Karpas-422 (cell line): ENCODE data around the gene FGF19. TPM values are rescaled to one million over a fixed set of nuclear protein-coding genes. Genes with fewer than 3 reads are reported as not detected.

Experiments
- DNase-seq: peaks from one replicate; pipeline ENCODE4 v3.0.0-alpha.2; 2015
- H2AFZ ChIP-seq: fragments of 200-600 bp; sonication (generic); 2 replicates; pipeline ENCODE4 v1.6.1; 2014; ENCODE audit warnings: antibody characterized with exemption, low read length, mixed read lengths
- H3K27ac ChIP-seq: fragments of 200-600 bp; sonication (generic); 2 replicates; pipeline ENCODE4 v1.5.1; 2014; ENCODE audit warnings: mild to moderate bottlenecking, low read length, moderate library complexity
- H3K27me3 ChIP-seq: fragments of 200-600 bp; sonication (generic); 2 replicates; pipeline ENCODE4 v1.6.1; 2014; ENCODE audit warnings: low read length, mixed read lengths
- H3K36me3 ChIP-seq: fragments of 200-600 bp; sonication (generic); 2 replicates; pipeline ENCODE4 v1.6.1; 2014; ENCODE audit warnings: low read length, mixed read lengths; ENCODE audit not compliant: insufficient read depth
- H3K4me1 ChIP-seq: fragments of 200-600 bp; sonication (generic); 2 replicates; pipeline ENCODE4 v1.6.1; 2014; ENCODE audit warnings: mild to moderate bottlenecking, low read length, mixed read lengths
- H3K4me2 ChIP-seq: fragments of 200-600 bp; sonication (generic); 2 replicates; pipeline ENCODE4 v1.6.1; 2014; ENCODE audit warnings: low read length, low read depth, mild to moderate bottlenecking; ENCODE audit not compliant: poor library complexity, severe bottlenecking
- H3K4me3 ChIP-seq: fragments of 200-600 bp; sonication (generic); 2 replicates; pipeline ENCODE4 v1.5.1; 2014; ENCODE audit warnings: mild to moderate bottlenecking, antibody characterized with exemption, low read length, mixed read lengths
- H3K79me2 ChIP-seq: fragments of 200-600 bp; sonication (generic); 2 replicates; pipeline ENCODE4 v1.6.1; 2014; ENCODE audit warnings: mild to moderate bottlenecking, low read length, mixed read lengths
- H3K9ac ChIP-seq: fragments of 200-600 bp; sonication (generic); 2 replicates; pipeline ENCODE4 v1.6.0; 2014; ENCODE audit warnings: low read length
- H3K9me2 ChIP-seq: fragments of 200-600 bp; sonication (generic), shearing (Covaris generic); replicated peaks from 2 replicates; pipeline ENCODE4 v1.6.0; 2014; ENCODE audit warnings: mild to moderate bottlenecking, low read length, moderate library complexity; ENCODE audit not compliant: insufficient read depth
- H3K9me3 ChIP-seq: fragments of 300-700, 200-600 bp; sonication (generic); 2 replicates; pipeline ENCODE4 v1.6.1; 2014; ENCODE audit warnings: low read length, mixed read lengths
- H4K20me1 ChIP-seq: fragments of 200-600 bp; sonication (generic); 2 replicates; pipeline ENCODE4 v1.6.1; 2014; ENCODE audit warnings: mild to moderate bottlenecking, antibody characterized with exemption, low read length, low read depth; ENCODE audit not compliant: insufficient read depth
- total RNA-seq: library from RNA; depleted of rRNA; stranded (reverse); fragments of >200 nt; shearing (Covaris generic); gene quantifications from 2 replicates; pipeline ENCODE4 v1.2.3, GENCODE V29; 2014; ENCODE audit warnings: low replicate concordance

The FGF19 gene
- total RNA-seq, 1 experiment from 2014 or later: not detected

DNA sequence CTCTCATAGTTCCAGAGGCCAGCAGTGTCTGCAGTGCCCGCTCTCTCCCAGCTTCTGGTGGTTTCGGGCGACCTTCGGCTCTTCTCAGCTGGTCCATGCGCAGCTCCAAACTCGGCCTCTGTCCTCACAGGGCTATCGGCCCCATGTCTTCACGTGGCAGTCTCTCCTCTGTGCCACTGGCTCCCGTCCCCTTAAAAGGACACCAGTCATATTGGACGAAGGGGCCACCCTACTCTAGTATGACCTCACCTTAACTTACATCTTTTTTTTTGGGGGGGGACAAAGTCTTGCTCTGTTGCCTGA, 42.5 kb downstream of the FGF19 start:
- no peak overlapping the region for H3K27ac ChIP-seq
- H3K9me3 ChIP-seq: no peaks in the 10 kb centered on the region

GRCh38 chr11:69660001-69660500, 43.8 kb downstream of the FGF19 start:
- Histone ChIP-seq H3K27ac (no peak overlapping the region), H3K79me2 (no peaks in the 10 kb centered on the region), H3K4me1 (no peaks in the 10 kb centered on the region), H4K20me1 (0 out of 2 replicates have a peak, but pooled peaks cover 4% of the 10 kb centered on the region), H3K36me3 (no peaks in the 10 kb centered on the region), H3K27me3 (no peaks in the 10 kb centered on the region), H3K9me2 (no peaks in the 10 kb centered on the region), H3K9ac (no peak overlapping the region), H3K9me3 (no peaks in the 10 kb centered on the region), H2AFZ (no peak overlapping the region), H3K4me2 (no peak overlapping the region), H3K4me3 (no peak overlapping the region)
- DNase-seq: no peak

More for the DNA sequence above, 42.5 kb downstream of the FGF19 start:
- H2AFZ ChIP-seq: no peak overlapping the region
- no peaks in the 10 kb centered on the region for H3K79me2 ChIP-seq
- H3K9me2 ChIP-seq: no peaks in the 10 kb centered on the region
- H3K9ac ChIP-seq: no peak overlapping the region
- H3K4me3 ChIP-seq: no peak overlapping the region
- H3K4me1 ChIP-seq: no peaks in the 10 kb centered on the region
- no peaks in the 10 kb centered on the region for H3K36me3 ChIP-seq
- H3K4me2 ChIP-seq: no peak overlapping the region
- H3K27me3 ChIP-seq: no peaks in the 10 kb centered on the region
- no peak for DNase-seq
- 0 out of 2 replicates have a peak, but pooled peaks cover 4% of the 10 kb centered on the region for H4K20me1 ChIP-seq

DNA sequence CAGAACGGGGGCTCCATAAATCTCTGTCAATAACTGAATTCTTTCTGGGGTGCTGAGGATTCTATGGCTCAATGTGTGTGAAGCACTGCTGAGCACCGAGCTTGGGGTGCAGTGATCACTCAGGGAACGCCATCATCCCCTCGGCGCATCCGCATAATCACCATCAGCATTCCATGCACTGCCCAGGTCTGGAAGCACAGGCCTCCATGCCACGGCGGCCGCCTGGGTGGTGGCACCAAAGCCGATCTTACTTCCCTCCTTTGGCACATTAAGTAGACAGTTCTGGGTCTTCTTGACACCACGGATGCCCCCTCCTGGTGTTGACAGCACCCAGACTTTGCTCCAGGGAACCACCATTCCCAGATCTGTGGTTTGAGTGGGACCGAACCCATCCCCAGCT, 44.2 kb downstream of the FGF19 start:
- Histone ChIP-seq H4K20me1 (0 out of 2 replicates have a peak, but pooled peaks cover 4% of the 10 kb centered on the region), H3K36me3 (no peaks in the 10 kb centered on the region), H2AFZ (no peak overlapping the region), H3K9ac (no peak overlapping the region), H3K79me2 (no peaks in the 10 kb centered on the region), H3K9me3 (no peaks in the 10 kb centered on the region), H3K4me3 (no peak overlapping the region), H3K4me1 (no peaks in the 10 kb centered on the region), H3K27me3 (no peaks in the 10 kb centered on the region), H3K27ac (no peak overlapping the region), H3K9me2 (no peaks in the 10 kb centered on the region), H3K4me2 (no peak overlapping the region)
- DNase-seq: no peak

DNA sequence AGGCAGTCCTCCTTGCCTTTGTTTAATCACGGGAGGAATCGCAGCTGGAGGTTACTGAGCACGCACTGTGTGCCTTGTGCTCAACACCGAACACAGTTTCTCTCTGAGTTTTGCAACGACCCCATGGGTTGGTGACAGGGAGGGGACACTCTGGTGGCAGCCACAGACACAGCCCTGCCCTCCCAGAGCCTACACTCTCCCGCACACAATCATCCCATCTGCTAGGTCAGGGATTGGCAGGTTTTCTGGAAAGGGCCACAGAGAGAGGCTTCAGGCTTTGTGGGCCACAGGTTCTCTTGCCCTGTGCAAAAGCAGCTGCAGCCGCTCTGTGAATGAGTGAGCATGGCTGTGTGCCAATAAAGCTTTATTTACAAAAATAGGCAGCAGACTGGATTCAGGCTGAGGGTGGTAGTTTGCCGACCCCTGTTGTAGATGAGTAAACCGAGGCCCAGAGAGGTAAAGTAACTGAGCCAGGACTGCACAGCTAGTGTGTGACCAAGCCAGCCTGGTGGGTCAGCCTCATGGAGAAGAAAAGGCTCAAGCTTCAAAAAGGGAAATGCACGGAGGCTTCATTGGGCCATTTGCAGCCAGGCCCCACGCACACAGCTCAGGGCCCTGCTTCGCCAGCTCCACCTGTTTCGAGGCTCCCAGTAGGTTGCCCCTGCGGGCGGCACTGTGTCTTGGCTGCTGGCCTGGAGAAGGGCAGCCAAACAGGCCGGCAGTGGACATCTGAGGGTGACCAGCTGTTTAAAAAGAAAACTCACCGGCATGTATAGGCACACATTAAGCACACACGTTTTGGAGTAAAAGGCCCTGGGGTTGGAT, 45.0 kb downstream of the FGF19 start:
- H3K9me2 ChIP-seq: no peaks in the 10 kb centered on the region
- no peak overlapping the region for H3K27ac ChIP-seq
- H3K36me3 ChIP-seq: no peaks in the 10 kb centered on the region
- H4K20me1 ChIP-seq: 0 out of 2 replicates have a peak, but pooled peaks cover 4% of the 10 kb centered on the region
- H3K9me3 ChIP-seq: no peaks in the 10 kb centered on the region
- H3K4me3 ChIP-seq: no peak overlapping the region
- DNase-seq: no peak
- H3K27me3 ChIP-seq: no peaks in the 10 kb centered on the region
- H3K4me2 ChIP-seq: no peak overlapping the region
- H3K79me2 ChIP-seq: no peaks in the 10 kb centered on the region
- no peak overlapping the region for H2AFZ ChIP-seq
- no peaks in the 10 kb centered on the region for H3K4me1 ChIP-seq
- H3K9ac ChIP-seq: no peak overlapping the region

- DNase-seq: no peak
- Histone ChIP-seq H3K9ac (no peak overlapping the region), H3K4me1 (no peaks in the 10 kb centered on the region), H3K4me2 (no peak overlapping the region), H3K9me2 (no peaks in the 10 kb centered on the region), H3K79me2 (no peaks in the 10 kb centered on the region), H3K4me3 (no peak overlapping the region), H2AFZ (no peak overlapping the region), H4K20me1 (0 out of 2 replicates have a peak, but pooled peaks cover 4% of the 10 kb centered on the region), H3K36me3 (no peaks in the 10 kb centered on the region), H3K27ac (no peak overlapping the region), H3K27me3 (no peaks in the 10 kb centered on the region), H3K9me3 (no peaks in the 10 kb centered on the region)
These were observed 45.8 kb downstream of the FGF19 start for GRCh38 chr11:69657911-69658625.

DNA sequence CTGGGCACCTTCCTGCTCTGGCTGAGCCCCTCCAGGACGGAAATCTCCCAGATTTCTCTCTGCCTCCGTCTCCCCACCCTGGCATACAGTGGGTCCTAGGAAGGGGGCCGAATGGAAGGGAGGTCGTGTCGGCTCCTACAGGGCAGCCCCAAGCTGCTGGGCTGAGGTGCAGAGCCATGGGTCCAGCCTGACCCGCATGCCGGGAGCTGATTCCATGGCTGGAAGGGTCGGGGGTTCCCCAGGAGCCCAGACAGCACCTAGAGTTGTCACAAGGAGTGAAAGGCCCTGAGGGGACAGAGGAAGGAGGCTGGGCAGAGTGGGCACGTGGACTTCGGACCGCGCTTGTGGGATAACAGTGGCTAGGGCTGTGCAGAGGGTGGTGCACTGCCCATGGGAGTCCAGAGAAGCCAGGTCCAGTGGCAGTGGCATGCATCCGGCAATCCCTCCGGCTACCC, 46.3 kb downstream of the FGF19 start:
- Histone ChIP-seq H3K27ac (no peak overlapping the region), H3K27me3 (no peaks in the 10 kb centered on the region), H3K79me2 (no peaks in the 10 kb centered on the region), H3K9me3 (no peaks in the 10 kb centered on the region), H3K36me3 (no peaks in the 10 kb centered on the region), H4K20me1 (0 out of 2 replicates have a peak, but pooled peaks cover 2% of the 10 kb centered on the region), H3K9ac (no peak overlapping the region), H3K4me1 (no peaks in the 10 kb centered on the region), H3K4me3 (no peak overlapping the region), H3K4me2 (no peak overlapping the region), H2AFZ (no peak overlapping the region), H3K9me2 (no peaks in the 10 kb centered on the region)
- no peak for DNase-seq

- H3K27me3 ChIP-seq: no peaks in the 10 kb centered on the region
- no peak overlapping the region for H3K27ac ChIP-seq
- no peak overlapping the region for H3K9ac ChIP-seq
- H3K4me1 ChIP-seq: no peaks in the 10 kb centered on the region
- H3K4me3 ChIP-seq: no peak overlapping the region
- H4K20me1 ChIP-seq: no peaks in the 10 kb centered on the region
- no peak overlapping the region for H3K4me2 ChIP-seq
- DNase-seq: no peak
- no peaks in the 10 kb centered on the region for H3K79me2 ChIP-seq
- H3K9me2 ChIP-seq: no peaks in the 10 kb centered on the region
- no peak overlapping the region for H2AFZ ChIP-seq
- no peaks in the 10 kb centered on the region for H3K9me3 ChIP-seq
- H3K36me3 ChIP-seq: no peaks in the 10 kb centered on the region
These were observed 47.0 kb downstream of the FGF19 start for GRCh38 chr11:69656536-69657455.
